Muscle layer of duodenum (tissue), 2 donors: ENCODE data around the gene PDZRN4.
"Not testable (repeated sequence)": the region's sequence is repeated elsewhere in the genome, so short reads cannot be mapped to it uniquely, and the experiment has no call there.

Experiments used
- H3K27ac ChIP-seq: one replicate; pipeline ENCODE4 v1.7.0; 2013; ENCODE audit warnings: mild to moderate bottlenecking, low read length
- H3K27me3 ChIP-seq: one replicate; pipeline ENCODE4 v1.7.0; 2013; ENCODE audit warnings: low read depth, mild to moderate bottlenecking, control low read depth, low read length
- H3K36me3 ChIP-seq, 2 donors: one replicate each; pipeline ENCODE4 v1.7.0; 2013; ENCODE audit warnings: low read length in 2 of 2, control low read depth in 1 of 2, mild to moderate bottlenecking in 1 of 2; ENCODE audit not compliant: insufficient read depth in 2 of 2, control insufficient read depth in 1 of 2
- H3K4me1 ChIP-seq, 2 donors: one replicate each; pipeline ENCODE4 v1.7.0; 2013; ENCODE audit warnings: low read length in 2 of 2, mild to moderate bottlenecking in 2 of 2, control low read depth in 1 of 2, moderate library complexity in 1 of 2; ENCODE audit not compliant: insufficient read depth in 2 of 2, control insufficient read depth in 1 of 2
- H3K4me3 ChIP-seq, 2 donors: one replicate each; pipeline ENCODE4 v1.7.0; 2013; ENCODE audit warnings: low read length in 2 of 2, low read depth in 1 of 2, mild to moderate bottlenecking in 1 of 2
- H3K9me3 ChIP-seq, 2 donors: one replicate each; pipeline ENCODE4 v1.7.0; 2013; ENCODE audit warnings: low read length in 2 of 2, control low read depth in 1 of 2, mild to moderate bottlenecking in 1 of 2; ENCODE audit not compliant: control insufficient read depth in 1 of 2
- donor health status: healthy.

The PDZRN4 gene

GRCh38 chr12:41254004-41254914 lies 66.1 kb downstream of the PDZRN4 start:
- H3K27me3 ChIP-seq, result no peaks in the 10 kb centered on the region
- H3K4me3 ChIP-seq, result no peak overlapping the region
- peaks cover 0 to 5% of the 10 kb centered on the region in 2 donors for H3K4me1 ChIP-seq
- no peaks in the 10 kb centered on the region for H3K9me3 ChIP-seq
- H3K27ac ChIP-seq, result no peak overlapping the region
- no peaks in the 10 kb centered on the region for H3K36me3 ChIP-seq

GRCh38 chr12:41263196-41263595 lies 75.1 kb downstream of the PDZRN4 start:
- not testable (repeated sequence) for H3K36me3 ChIP-seq, H3K4me3 ChIP-seq, H3K4me1 ChIP-seq, H3K27ac ChIP-seq, H3K9me3 ChIP-seq, H3K27me3 ChIP-seq

DNA sequence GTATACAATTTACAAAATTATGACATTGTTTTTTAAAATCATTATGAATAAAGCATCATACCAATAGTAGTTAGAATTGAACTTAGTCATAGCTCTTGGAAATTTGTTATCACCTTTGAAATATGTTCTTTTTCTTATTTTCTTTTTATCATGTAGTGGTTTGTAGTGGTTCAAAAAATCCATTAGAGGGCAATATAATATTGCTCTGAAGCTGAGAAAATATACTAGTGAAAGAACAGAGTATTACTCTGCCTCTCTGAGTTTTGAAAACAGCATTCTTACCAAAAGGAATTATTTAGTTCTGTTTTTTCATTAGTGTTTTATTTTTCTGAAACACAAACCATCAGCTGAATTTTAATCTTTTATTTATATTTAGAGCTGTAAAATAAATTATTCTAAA lies 76.2 kb downstream of the PDZRN4 start:
- H3K36me3 ChIP-seq, result no peaks in the 10 kb centered on the region
- no peaks in the 10 kb centered on the region for H3K9me3 ChIP-seq

GRCh38 chr12:41269056-41269455 lies 80.9 kb downstream of the PDZRN4 start:
- Histone ChIP-seq H3K4me3 (no peak overlapping the region), H3K4me1 (no peaks in the 10 kb centered on the region), H3K36me3 (no peaks in the 10 kb centered on the region), H3K27ac (no peak overlapping the region), H3K27me3 (no peaks in the 10 kb centered on the region), H3K9me3 (no peaks in the 10 kb centered on the region)

More for the DNA sequence above, 76.2 kb downstream of the PDZRN4 start:
- Histone ChIP-seq H3K27ac (no peak overlapping the region), H3K4me3 (no peak overlapping the region), H3K27me3 (no peaks in the 10 kb centered on the region), H3K4me1 (peaks cover 0 to 4% of the 10 kb centered on the region in 2 donors)

- no peak overlapping the region for H3K4me3 ChIP-seq
- no peaks in the 10 kb centered on the region for H3K36me3 ChIP-seq
- no peaks in the 10 kb centered on the region for H3K9me3 ChIP-seq
- no peak overlapping the region for H3K27ac ChIP-seq
- no peaks in the 10 kb centered on the region for H3K27me3 ChIP-seq
- H3K4me1 ChIP-seq, result no peaks in the 10 kb centered on the region
Observed at GRCh38 chr12:41271489-41271888, 83.4 kb downstream of the PDZRN4 start.

GRCh38 chr12:41274643-41275042 lies 86.5 kb downstream of the PDZRN4 start:
- no peak overlapping the region for H3K27ac ChIP-seq
- no peaks in the 10 kb centered on the region for H3K36me3 ChIP-seq
- H3K4me3 ChIP-seq, result no peak overlapping the region
- H3K4me1 ChIP-seq, result peaks cover 0 to 7% of the 10 kb centered on the region in 2 donors
- H3K27me3 ChIP-seq, result no peaks in the 10 kb centered on the region
- H3K9me3 ChIP-seq, result no peaks in the 10 kb centered on the region

DNA sequence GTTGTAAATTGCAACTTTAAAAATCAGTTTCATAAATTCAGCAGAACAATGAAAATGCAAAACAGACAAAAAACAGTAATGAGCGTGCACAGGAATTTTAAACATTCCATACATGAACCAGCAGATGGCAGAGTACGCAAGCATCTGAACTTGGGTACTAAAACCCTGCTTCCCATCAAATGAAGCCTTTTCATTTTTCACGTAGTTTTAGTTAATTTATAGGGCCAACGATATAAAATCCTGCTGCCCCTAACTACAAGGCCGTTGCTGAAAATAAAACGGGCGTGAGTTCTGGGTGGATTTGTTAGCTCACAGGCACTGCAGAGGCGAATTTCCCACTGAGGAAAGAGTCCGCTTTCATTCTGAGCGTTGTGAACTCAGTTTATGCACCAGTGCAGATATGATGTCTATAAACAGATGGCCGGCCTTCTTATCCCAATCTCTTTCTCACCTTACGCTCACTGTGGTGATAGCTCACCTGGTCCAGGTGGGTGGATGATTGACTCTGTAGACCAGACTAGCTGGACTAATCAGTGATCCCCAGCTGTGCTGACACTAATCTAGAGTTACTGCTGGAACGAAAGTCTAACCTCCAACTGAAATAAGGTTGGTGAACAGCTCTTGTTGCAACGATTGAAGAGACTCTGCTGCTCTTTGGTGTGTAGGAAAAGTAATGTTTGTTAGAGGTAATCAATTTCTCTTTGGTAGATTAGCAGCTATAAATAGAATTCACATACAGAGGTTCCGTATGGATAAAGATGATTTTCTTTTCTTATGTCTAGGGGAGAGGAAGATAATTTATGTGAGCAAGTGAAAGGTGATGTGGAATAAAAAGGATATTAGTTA lies 89.2 kb downstream of the PDZRN4 start:
- H3K36me3 ChIP-seq, result no peaks in the 10 kb centered on the region
- peaks cover 0 to 7% of the 10 kb centered on the region in 2 donors for H3K4me1 ChIP-seq
- H3K9me3 ChIP-seq, result no peaks in the 10 kb centered on the region
- H3K27me3 ChIP-seq, result no peaks in the 10 kb centered on the region
- no peak overlapping the region for H3K4me3 ChIP-seq
- H3K27ac ChIP-seq, result no peak overlapping the region

GRCh38 chr12:41277946-41278267 lies 89.8 kb downstream of the PDZRN4 start:
- Histone ChIP-seq H3K27ac (no peak overlapping the region), H3K27me3 (no peaks in the 10 kb centered on the region), H3K9me3 (no peaks in the 10 kb centered on the region), H3K36me3 (no peaks in the 10 kb centered on the region), H3K4me3 (no peak overlapping the region), H3K4me1 (peaks cover 0 to 7% of the 10 kb centered on the region in 2 donors)

DNA sequence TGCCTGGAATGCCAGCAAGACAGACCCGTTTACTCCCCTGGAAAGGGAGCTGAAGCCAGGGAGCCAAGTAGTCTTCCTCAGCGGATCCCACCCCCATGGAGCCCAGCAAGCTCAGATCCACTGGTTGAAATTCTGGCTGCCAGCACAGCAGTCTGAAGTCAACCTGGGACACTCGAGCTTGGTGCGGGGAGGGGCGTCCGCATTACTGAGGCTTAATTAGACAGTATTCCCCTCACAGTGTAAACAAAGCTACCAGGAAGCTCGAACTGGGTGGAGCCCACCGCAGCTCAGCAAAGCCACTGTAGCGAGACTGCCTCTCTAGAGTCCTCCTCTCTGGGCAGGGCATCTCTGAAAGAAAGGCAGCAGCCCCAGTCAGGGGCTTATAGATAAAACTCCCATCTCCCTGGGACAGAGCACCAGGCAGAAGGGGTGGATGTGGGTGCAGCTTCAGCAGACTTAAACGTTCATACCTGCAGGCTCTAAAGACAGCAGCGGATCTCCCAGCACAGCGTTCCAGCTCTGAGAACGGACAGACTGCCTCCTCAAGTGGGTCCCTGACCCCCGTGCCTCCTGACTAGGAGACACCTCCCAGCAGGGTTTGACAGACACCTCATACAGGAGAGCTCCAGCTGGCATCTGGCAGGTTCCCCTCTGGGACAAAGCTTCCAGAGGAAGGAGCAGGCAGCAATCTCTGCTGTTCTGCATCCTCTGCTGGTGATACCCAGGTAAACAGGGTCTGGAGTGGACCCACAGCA lies 92.4 kb downstream of the PDZRN4 start:
- not testable (repeated sequence) for H3K4me1 ChIP-seq, H3K9me3 ChIP-seq, H3K36me3 ChIP-seq, H3K27ac ChIP-seq, H3K4me3 ChIP-seq, H3K27me3 ChIP-seq

DNA sequence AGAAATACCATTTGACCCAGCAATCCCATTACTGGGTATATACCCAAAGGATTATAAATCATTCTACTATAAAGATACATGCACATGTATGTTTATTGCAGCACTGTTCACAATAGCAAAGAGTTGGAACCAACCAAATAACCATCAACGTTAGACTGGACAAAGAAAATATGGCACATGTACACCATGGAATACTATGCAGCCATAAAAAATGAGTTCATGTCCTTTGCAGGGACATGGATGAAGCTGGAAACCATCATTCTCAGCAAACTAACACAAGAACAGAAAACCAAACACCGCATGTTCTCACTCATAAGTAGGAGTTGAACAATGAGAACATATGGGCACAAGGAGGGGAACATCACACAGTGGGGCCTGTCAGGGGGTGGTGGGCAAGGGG lies 97.3 kb downstream of the PDZRN4 start:
- H3K9me3 ChIP-seq, H3K27ac ChIP-seq, H3K4me1 ChIP-seq, H3K27me3 ChIP-seq, H3K4me3 ChIP-seq, H3K36me3 ChIP-seq: not testable (repeated sequence)

DNA sequence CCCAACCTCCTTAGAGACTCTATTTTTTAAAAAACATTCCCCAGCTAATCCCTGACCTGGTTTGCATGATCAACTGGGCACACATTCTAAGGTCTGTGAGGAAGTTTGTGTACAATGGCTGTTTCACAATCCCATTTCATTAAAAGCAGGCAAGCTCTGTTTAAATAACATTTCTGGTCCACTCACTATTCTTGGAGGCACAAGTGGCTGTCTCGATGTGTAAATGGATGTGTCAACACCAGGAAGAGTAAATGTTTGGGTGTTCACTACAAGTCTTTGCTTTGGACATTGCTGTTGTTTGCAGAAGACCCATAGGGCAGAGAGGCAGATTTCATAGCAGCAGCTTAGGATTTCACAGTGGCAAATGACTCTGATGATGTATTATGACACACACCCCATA lies 98.3 kb downstream of the PDZRN4 start:
- Histone ChIP-seq H3K36me3 (no peaks in the 10 kb centered on the region), H3K9me3 (no peaks in the 10 kb centered on the region), H3K4me3 (no peak overlapping the region), H3K27ac (no peak overlapping the region), H3K4me1 (peaks cover 0 to 4% of the 10 kb centered on the region in 2 donors), H3K27me3 (no peaks in the 10 kb centered on the region)
